ENCODE results near the gene TKT.

GRCh38 chr3:53238051-53238850 lies 17.6 kb downstream of the TKT start:
- TF ChIP-seq, protein P1, sequence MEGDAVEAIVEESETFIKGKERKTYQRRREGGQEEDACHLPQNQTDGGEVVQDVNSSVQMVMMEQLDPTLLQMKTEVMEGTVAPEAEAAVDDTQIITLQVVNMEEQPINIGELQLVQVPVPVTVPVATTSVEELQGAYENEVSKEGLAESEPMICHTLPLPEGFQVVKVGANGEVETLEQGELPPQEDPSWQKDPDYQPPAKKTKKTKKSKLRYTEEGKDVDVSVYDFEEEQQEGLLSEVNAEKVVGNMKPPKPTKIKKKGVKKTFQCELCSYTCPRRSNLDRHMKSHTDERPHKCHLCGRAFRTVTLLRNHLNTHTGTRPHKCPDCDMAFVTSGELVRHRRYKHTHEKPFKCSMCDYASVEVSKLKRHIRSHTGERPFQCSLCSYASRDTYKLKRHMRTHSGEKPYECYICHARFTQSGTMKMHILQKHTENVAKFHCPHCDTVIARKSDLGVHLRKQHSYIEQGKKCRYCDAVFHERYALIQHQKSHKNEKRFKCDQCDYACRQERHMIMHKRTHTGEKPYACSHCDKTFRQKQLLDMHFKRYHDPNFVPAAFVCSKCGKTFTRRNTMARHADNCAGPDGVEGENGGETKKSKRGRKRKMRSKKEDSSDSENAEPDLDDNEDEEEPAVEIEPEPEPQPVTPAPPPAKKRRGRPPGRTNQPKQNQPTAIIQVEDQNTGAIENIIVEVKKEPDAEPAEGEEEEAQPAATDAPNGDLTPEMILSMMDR (conservative IDR thresholded peaks at IDR 0.05) = no peak
- no peak for TF ChIP-seq ZFX (IDR thresholded peaks at IDR 0.05)
